Liver (tissue), 9 donors: ENCODE data around the gene TUT4. TPM values are rescaled to one million over a fixed set of nuclear protein-coding genes. Genes with fewer than 3 reads are reported as not detected.

Experiments
- DNase-seq: peaks from one replicate; pipeline ENCODE4 v3.0.0-alpha.2; 2017; ENCODE audit warnings: low spot score
- H3K27ac ChIP-seq, 2 donors: one replicate each; pipeline ENCODE4 v1.7.0; 2013; ENCODE audit warnings: inconsistent platforms in 2 of 2, low read length in 2 of 2, control low read depth in 1 of 2, low read depth in 1 of 2, mild to moderate bottlenecking in 1 of 2
- H3K27me3 ChIP-seq, 4 donors: one replicate each; pipeline versions ENCODE4 v1.6.1 to v1.7.0; 2013; ENCODE audit warnings: low read length in 3 of 4, inconsistent platforms in 1 of 4, mild to moderate bottlenecking in 1 of 4, moderate library complexity in 1 of 4; ENCODE audit not compliant: control insufficient read depth in 4 of 4, insufficient read depth in 4 of 4
- H3K36me3 ChIP-seq, 4 donors: one replicate each; pipeline versions ENCODE4 v1.6.1 to v1.7.0; 2013; ENCODE audit warnings: low read length in 3 of 4, mild to moderate bottlenecking in 3 of 4, low read depth in 1 of 4, moderate library complexity in 1 of 4; ENCODE audit not compliant: control insufficient read depth in 4 of 4, insufficient read depth in 3 of 4
- H3K4me1 ChIP-seq, 4 donors: one replicate each; pipeline versions ENCODE4 v1.6.1 to v1.7.0; 2013; ENCODE audit warnings: low read length in 3 of 4, mild to moderate bottlenecking in 3 of 4, moderate library complexity in 1 of 4; ENCODE audit not compliant: control insufficient read depth in 4 of 4, insufficient read depth in 4 of 4
- H3K4me3 ChIP-seq, 3 donors: one replicate each; pipeline versions ENCODE4 v1.6.1 to v1.7.0; 2013; ENCODE audit warnings: low read length in 3 of 3, control low read depth in 1 of 3, low read depth in 1 of 3, mild to moderate bottlenecking in 1 of 3
- H3K9ac ChIP-seq, 2 donors: one replicate each; pipeline ENCODE4 v1.7.0; 2013; ENCODE audit warnings: low read length in 2 of 2, mild to moderate bottlenecking in 2 of 2, moderate library complexity in 2 of 2, control low read depth in 1 of 2, low read depth in 1 of 2
- H3K9me3 ChIP-seq, 4 donors: one replicate each; pipeline versions ENCODE4 v1.6.1 to v1.7.0; 2013; ENCODE audit warnings: low read length in 3 of 4; ENCODE audit not compliant: control insufficient read depth in 4 of 4
- EGR1 ChIP-seq, 2 donors: IDR thresholded peaks; 2 replicates each; pipeline ENCODE4 v1.6.1; 2016 to 2018; ENCODE audit warnings: antibody characterized with exemption in 2 of 2, low read depth in 2 of 2
- FOXA1 ChIP-seq: IDR thresholded peaks from 2 replicates; pipeline ENCODE4 v1.6.1; 2016; ENCODE audit warnings: antibody characterized with exemption
- FOXA2 ChIP-seq: IDR thresholded peaks from 2 replicates; pipeline ENCODE4 v1.6.1; 2016; ENCODE audit warnings: antibody characterized with exemption
- GABPA ChIP-seq, 2 donors: IDR thresholded peaks in 1 of 2; conservative IDR thresholded peaks in 1 of 2; 2 replicates each; pipeline ENCODE4 v1.6.1; 2016; ENCODE audit warnings: antibody characterized with exemption in 2 of 2, mild to moderate bottlenecking in 1 of 2, moderate library complexity in 1 of 2
- HNF4A ChIP-seq, 2 donors: conservative IDR thresholded peaks; 2 replicates each; pipeline ENCODE4 v1.6.1; 2016; ENCODE audit warnings: antibody characterized with exemption in 2 of 2, mild to moderate bottlenecking in 2 of 2
- HNF4G ChIP-seq: IDR thresholded peaks from 2 replicates; pipeline ENCODE4 v1.6.1; 2016; ENCODE audit warnings: antibody characterized with exemption
- JUND ChIP-seq, 2 donors: IDR thresholded peaks; 2 replicates each; pipeline ENCODE4 v1.6.1; 2016; ENCODE audit warnings: antibody characterized with exemption in 2 of 2
- NR2F2 ChIP-seq: IDR thresholded peaks from 2 replicates; pipeline ENCODE4 v1.6.1; 2016; ENCODE audit warnings: antibody characterized with exemption
- RAD21 ChIP-seq, 2 donors: IDR thresholded peaks; 2 replicates each; pipeline ENCODE4 v1.6.1; 2016; ENCODE audit warnings: antibody characterized with exemption in 2 of 2, mild to moderate bottlenecking in 2 of 2
- RXRA ChIP-seq, 2 donors: IDR thresholded peaks; 2 replicates each; pipeline ENCODE4 v1.6.1; 2017 to 2018; ENCODE audit warnings: antibody characterized with exemption in 2 of 2, mild to moderate bottlenecking in 1 of 2
- SP1 ChIP-seq: IDR thresholded peaks from 2 replicates; pipeline ENCODE4 v1.6.1; 2018; ENCODE audit warnings: antibody characterized with exemption, mild to moderate bottlenecking
- TAF1 ChIP-seq: conservative IDR thresholded peaks from 2 replicates; pipeline ENCODE4 v1.6.1; 2016; ENCODE audit warnings: antibody characterized with exemption, mild to moderate bottlenecking
- YY1 ChIP-seq: IDR thresholded peaks from 2 replicates; pipeline ENCODE4 v1.6.1; 2016; ENCODE audit warnings: antibody characterized with exemption, mild to moderate bottlenecking
- WGBS: extraction: QIAGEN DNeasy Blood & Tissue Kit; methylation state at CpG from one replicate; pipeline ENCODE4 v1.1.7; 2013; 5-methylcytosine and 5-hydroxymethylcytosine counted together
- polyA plus RNA-seq, 2 donors: library from polyadenylated mRNA; stranded (reverse) in 1 of 2; unstranded in 1 of 2; fragments of 200-250 nt in 1 of 2; fragments of >200 nt in 1 of 2; fragmentation: Nextera tagmentation in 1 of 2; extraction: Ambion mirVana in 1 of 2; gene quantifications; one replicate each; pipeline versions ENCODE4 v1.2.1 to v1.2.3, GENCODE V29; 2013 to 2015
- total RNA-seq, 2 donors: library from RNA; depleted of rRNA; stranded (reverse); fragments of >200 nt; gene quantifications; one replicate each; pipeline ENCODE4 v1.2.3, GENCODE V29; 2014
- TF ChIP-seq, protein P1 (sequence below): IDR thresholded peaks from 2 replicates; pipeline ENCODE4 v1.6.1; 2016; ENCODE audit warnings: antibody characterized with exemption, mild to moderate bottlenecking
- TF ChIP-seq, protein P2 (sequence below): IDR thresholded peaks from 2 replicates; pipeline ENCODE4 v1.6.1; 2016; ENCODE audit warnings: antibody characterized with exemption
- TF ChIP-seq, protein P3 (sequence below): IDR thresholded peaks from 2 replicates; pipeline ENCODE4 v1.6.1; 2016; ENCODE audit warnings: antibody characterized with exemption
- TF ChIP-seq, protein P4 (sequence below): IDR thresholded peaks from 2 replicates; pipeline ENCODE4 v1.6.1; 2016; ENCODE audit warnings: antibody characterized with exemption
- TF ChIP-seq, protein P5 (sequence below): fragments of 150-350 bp; IDR thresholded peaks from 2 replicates; pipeline ENCODE4 v1.5.1; 2017; ENCODE audit warnings: improper control_type of control experiment, low read depth, low read length; ENCODE audit not compliant: missing input control
- donor health status: healthy.
- donor health status: healthy.
- donor health status: healthy.
- donor health status: healthy.
- donor health status: healthy.

The TUT4 gene
- total and polyA plus RNA-seq, 4 donors: 12.2 to 28.0 (median 24.0) TPM

DNA sequence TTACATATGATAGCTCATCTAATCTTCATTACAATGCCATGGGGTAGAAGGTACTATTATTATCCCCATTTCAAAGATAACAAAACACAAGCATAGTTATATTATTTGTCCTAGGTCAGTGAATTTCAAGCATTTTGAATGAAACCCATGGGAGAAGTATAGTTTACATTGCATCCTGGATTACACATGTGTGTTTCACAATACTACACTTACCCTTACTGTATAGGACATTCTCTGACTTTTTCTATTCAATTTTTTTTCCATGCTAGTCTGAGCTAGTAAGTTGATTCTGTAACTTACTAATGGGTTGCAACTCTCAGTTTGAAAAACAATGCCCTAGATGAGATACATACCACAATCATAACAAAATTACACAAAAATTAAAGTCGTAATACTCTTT lies 40.6 kb upstream of the TUT4 start:
- no peak overlapping the region for H3K9ac ChIP-seq
- 94% methylated on average over 1 of the region's 1 CpG for WGBS
- TF ChIP-seq, protein P1, sequence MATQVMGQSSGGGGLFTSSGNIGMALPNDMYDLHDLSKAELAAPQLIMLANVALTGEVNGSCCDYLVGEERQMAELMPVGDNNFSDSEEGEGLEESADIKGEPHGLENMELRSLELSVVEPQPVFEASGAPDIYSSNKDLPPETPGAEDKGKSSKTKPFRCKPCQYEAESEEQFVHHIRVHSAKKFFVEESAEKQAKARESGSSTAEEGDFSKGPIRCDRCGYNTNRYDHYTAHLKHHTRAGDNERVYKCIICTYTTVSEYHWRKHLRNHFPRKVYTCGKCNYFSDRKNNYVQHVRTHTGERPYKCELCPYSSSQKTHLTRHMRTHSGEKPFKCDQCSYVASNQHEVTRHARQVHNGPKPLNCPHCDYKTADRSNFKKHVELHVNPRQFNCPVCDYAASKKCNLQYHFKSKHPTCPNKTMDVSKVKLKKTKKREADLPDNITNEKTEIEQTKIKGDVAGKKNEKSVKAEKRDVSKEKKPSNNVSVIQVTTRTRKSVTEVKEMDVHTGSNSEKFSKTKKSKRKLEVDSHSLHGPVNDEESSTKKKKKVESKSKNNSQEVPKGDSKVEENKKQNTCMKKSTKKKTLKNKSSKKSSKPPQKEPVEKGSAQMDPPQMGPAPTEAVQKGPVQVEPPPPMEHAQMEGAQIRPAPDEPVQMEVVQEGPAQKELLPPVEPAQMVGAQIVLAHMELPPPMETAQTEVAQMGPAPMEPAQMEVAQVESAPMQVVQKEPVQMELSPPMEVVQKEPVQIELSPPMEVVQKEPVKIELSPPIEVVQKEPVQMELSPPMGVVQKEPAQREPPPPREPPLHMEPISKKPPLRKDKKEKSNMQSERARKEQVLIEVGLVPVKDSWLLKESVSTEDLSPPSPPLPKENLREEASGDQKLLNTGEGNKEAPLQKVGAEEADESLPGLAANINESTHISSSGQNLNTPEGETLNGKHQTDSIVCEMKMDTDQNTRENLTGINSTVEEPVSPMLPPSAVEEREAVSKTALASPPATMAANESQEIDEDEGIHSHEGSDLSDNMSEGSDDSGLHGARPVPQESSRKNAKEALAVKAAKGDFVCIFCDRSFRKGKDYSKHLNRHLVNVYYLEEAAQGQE: no peak
- TF ChIP-seq JUND (IDR thresholded peaks at IDR 0.05) (no peak), RAD21 (IDR thresholded peaks at IDR 0.05) (no peak), SP1 (no peak), GABPA (IDR thresholded peaks at IDR 0.05 in 1 of 2, conservative IDR thresholded peaks at IDR 0.05 in 1 of 2) (no peak), FOXA2 (no peak), NR2F2 (no peak), HNF4A (conservative IDR thresholded peaks at IDR 0.05) (no peak), RXRA (IDR thresholded peaks at IDR 0.05) (no peak), EGR1 (IDR thresholded peaks at IDR 0.05; ENCODE audit: low read depth in 2 of 2) (no peak), YY1 (no peak), TAF1 (no peak), HNF4G (no peak), FOXA1 (no peak)
- TF ChIP-seq, protein P2, sequence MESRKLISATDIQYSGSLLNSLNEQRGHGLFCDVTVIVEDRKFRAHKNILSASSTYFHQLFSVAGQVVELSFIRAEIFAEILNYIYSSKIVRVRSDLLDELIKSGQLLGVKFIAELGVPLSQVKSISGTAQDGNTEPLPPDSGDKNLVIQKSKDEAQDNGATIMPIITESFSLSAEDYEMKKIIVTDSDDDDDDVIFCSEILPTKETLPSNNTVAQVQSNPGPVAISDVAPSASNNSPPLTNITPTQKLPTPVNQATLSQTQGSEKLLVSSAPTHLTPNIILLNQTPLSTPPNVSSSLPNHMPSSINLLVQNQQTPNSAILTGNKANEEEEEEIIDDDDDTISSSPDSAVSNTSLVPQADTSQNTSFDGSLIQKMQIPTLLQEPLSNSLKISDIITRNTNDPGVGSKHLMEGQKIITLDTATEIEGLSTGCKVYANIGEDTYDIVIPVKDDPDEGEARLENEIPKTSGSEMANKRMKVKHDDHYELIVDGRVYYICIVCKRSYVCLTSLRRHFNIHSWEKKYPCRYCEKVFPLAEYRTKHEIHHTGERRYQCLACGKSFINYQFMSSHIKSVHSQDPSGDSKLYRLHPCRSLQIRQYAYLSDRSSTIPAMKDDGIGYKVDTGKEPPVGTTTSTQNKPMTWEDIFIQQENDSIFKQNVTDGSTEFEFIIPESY: no peak
- TF ChIP-seq, protein P3, sequence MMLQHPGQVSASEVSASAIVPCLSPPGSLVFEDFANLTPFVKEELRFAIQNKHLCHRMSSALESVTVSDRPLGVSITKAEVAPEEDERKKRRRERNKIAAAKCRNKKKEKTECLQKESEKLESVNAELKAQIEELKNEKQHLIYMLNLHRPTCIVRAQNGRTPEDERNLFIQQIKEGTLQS: no peak
- TF ChIP-seq, protein P4, sequence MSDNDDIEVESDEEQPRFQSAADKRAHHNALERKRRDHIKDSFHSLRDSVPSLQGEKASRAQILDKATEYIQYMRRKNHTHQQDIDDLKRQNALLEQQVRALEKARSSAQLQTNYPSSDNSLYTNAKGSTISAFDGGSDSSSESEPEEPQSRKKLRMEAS: no peak
- TF ChIP-seq, protein P5, sequence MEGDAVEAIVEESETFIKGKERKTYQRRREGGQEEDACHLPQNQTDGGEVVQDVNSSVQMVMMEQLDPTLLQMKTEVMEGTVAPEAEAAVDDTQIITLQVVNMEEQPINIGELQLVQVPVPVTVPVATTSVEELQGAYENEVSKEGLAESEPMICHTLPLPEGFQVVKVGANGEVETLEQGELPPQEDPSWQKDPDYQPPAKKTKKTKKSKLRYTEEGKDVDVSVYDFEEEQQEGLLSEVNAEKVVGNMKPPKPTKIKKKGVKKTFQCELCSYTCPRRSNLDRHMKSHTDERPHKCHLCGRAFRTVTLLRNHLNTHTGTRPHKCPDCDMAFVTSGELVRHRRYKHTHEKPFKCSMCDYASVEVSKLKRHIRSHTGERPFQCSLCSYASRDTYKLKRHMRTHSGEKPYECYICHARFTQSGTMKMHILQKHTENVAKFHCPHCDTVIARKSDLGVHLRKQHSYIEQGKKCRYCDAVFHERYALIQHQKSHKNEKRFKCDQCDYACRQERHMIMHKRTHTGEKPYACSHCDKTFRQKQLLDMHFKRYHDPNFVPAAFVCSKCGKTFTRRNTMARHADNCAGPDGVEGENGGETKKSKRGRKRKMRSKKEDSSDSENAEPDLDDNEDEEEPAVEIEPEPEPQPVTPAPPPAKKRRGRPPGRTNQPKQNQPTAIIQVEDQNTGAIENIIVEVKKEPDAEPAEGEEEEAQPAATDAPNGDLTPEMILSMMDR: no peak

More for the DNA sequence above, 40.6 kb upstream of the TUT4 start:
- H3K4me1 ChIP-seq: no peaks in the 10 kb centered on the region
- DNase-seq: no peak
- no peaks in the 10 kb centered on the region for H3K36me3 ChIP-seq
- H3K27me3 ChIP-seq: no peaks in the 10 kb centered on the region
- H3K27ac ChIP-seq: no peak overlapping the region
- no peak overlapping the region for H3K4me3 ChIP-seq
- no peaks in the 10 kb centered on the region for H3K9me3 ChIP-seq
